Keratinocyte (primary cell): ENCODE measurements around the gene TEX22.

Experiments used
- EZH2 ChIP-seq: IDR thresholded peaks from one replicate; pipeline ENCODE4 v1.6.1; 2012; ENCODE audit warnings: inconsistent platforms, mild to moderate bottlenecking, low read length, moderate library complexity
- TF ChIP-seq, protein P1 (sequence below), 3 experiments: IDR thresholded peaks in 1 of 3; conservative IDR thresholded peaks in 1 of 3; optimal IDR thresholded peaks in 1 of 3; 2 replicates in 2 of 3; 3 replicates in 1 of 3; pipeline versions ENCODE3 to v1.5.1; 2011; ENCODE audit warnings: low read length in 3 of 3, mild to moderate bottlenecking in 3 of 3, moderate library complexity in 2 of 3, control low read depth in 1 of 3, inconsistent platforms in 1 of 3; ENCODE audit not compliant: insufficient read depth in 2 of 3; ENCODE audit errors: extremely low read depth in 1 of 3

DNA sequence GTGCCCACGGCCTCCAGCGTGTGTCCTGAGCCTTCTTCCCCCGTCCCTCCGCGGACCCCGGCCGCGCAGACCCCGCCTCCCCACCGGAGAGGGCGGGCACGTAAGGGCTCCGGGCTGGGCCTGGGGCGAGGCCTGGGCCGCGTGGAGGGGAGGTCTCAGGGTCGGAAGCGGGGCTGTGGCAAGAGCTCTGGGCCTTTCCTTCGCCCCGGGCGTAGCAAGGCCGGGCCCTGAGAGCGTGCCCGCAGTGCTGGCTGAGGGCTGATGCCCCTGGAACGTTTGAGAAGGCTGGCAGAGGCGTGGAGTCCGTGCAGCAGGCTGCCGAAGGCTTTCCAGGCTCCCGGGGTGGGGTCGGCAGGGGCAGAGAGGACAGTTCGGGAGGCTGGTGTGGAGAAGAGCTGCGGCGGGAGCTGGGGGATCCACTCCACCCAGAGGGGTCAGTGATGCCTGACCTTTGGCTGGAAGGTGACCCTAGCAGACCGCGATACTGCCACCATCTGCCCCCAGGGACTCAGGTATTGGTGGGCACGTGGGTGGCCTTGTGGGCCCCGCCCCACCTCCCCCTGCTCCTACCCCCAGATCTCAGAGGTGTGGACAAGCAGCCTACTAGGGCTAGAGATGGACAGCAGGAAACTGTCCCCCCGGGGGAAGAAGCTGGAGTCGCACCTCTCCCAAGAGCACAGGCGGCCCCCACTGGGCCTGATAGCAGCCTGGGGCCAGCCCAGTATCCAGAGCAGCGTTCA, 558 bp downstream of the TEX22 start:
- TF ChIP-seq, protein P1, sequence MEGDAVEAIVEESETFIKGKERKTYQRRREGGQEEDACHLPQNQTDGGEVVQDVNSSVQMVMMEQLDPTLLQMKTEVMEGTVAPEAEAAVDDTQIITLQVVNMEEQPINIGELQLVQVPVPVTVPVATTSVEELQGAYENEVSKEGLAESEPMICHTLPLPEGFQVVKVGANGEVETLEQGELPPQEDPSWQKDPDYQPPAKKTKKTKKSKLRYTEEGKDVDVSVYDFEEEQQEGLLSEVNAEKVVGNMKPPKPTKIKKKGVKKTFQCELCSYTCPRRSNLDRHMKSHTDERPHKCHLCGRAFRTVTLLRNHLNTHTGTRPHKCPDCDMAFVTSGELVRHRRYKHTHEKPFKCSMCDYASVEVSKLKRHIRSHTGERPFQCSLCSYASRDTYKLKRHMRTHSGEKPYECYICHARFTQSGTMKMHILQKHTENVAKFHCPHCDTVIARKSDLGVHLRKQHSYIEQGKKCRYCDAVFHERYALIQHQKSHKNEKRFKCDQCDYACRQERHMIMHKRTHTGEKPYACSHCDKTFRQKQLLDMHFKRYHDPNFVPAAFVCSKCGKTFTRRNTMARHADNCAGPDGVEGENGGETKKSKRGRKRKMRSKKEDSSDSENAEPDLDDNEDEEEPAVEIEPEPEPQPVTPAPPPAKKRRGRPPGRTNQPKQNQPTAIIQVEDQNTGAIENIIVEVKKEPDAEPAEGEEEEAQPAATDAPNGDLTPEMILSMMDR (optimal IDR thresholded peaks at IDR 0.05 in 1 of 3, IDR thresholded peaks at IDR 0.05 in 1 of 3, conservative IDR thresholded peaks at IDR 0.05 in 1 of 3; ENCODE audit: extremely low read depth in 1 of 3, insufficient read depth in 2 of 3, low read length in 3 of 3), result no peak
- no peak for TF ChIP-seq EZH2
